ENCODE data around the gene PRRT4. TPM values are rescaled to one million over a fixed set of nuclear protein-coding genes. Genes with fewer than 3 reads are reported as not detected.
A peak's percentile ranks its signal among the peaks of the same experiment; 100 is the strongest.

Gene PRRT4
- total RNA-seq, 2 donors from 2014 or later, result 0.13 to 0.45 TPM

- H3K27ac Mint-ChIP-seq, result no peak overlapping the region
- H3K4me1 Mint-ChIP-seq, result peaks cover 11% of the 10 kb centered on the region
- H3K27me3 Mint-ChIP-seq, result peaks cover 42% of the 10 kb centered on the region
- H3K36me3 Mint-ChIP-seq (ENCODE audit: low read depth), result no peaks in the 10 kb centered on the region
- ATAC-seq (replicated peaks), result no peak
- H3K9me3 Mint-ChIP-seq, result no peaks in the 10 kb centered on the region
- no peak overlapping the region for H3K4me3 Mint-ChIP-seq
Observed at GRCh38 chr7:128366986-128367385, 5.5 kb upstream of the PRRT4 start.

GRCh38 chr7:128366300-128366699, 4.8 kb upstream of the PRRT4 start:
- peaks cover 40% of the 10 kb centered on the region for H3K27me3 Mint-ChIP-seq
- ATAC-seq (replicated peaks), result no peak
- H3K4me1 Mint-ChIP-seq, result peaks cover 14% of the 10 kb centered on the region
- no peaks in the 10 kb centered on the region for H3K9me3 Mint-ChIP-seq
- no peak overlapping the region for H3K27ac Mint-ChIP-seq
- H3K36me3 Mint-ChIP-seq (ENCODE audit: low read depth), result no peaks in the 10 kb centered on the region
- H3K4me3 Mint-ChIP-seq, result no peak overlapping the region

- ATAC-seq (replicated peaks), result no peak
- peaks cover 20% of the 10 kb centered on the region for H3K4me1 Mint-ChIP-seq
- H3K9me3 Mint-ChIP-seq, result no peaks in the 10 kb centered on the region
Observed at GRCh38 chr7:128365432-128365831, 3.9 kb upstream of the PRRT4 start.

GRCh38 chr7:128364166-128364870, 2.8 kb upstream of the PRRT4 start:
- Mint-ChIP-seq H3K36me3 (ENCODE audit: low read depth) (no peaks in the 10 kb centered on the region), H3K4me1 (peaks cover 20% of the 10 kb centered on the region), H3K27ac (no peak overlapping the region), H3K4me3 (no peak overlapping the region), H3K9me3 (no peaks in the 10 kb centered on the region), H3K27me3 (peaks cover 42% of the 10 kb centered on the region)
- ATAC-seq (replicated peaks), result no peak

More at GRCh38 chr7:128365432-128365831, 3.9 kb upstream of the PRRT4 start:
- Mint-ChIP-seq H3K36me3 (ENCODE audit: low read depth) (no peaks in the 10 kb centered on the region), H3K27me3 (peaks cover 42% of the 10 kb centered on the region), H3K4me3 (no peak overlapping the region), H3K27ac (no peak overlapping the region)

- H3K4me1 Mint-ChIP-seq, result peaks cover 20% of the 10 kb centered on the region
- no peaks in the 10 kb centered on the region for H3K9me3 Mint-ChIP-seq
- H3K27me3 Mint-ChIP-seq, result peaks cover 42% of the 10 kb centered on the region
- no peaks in the 10 kb centered on the region for H3K36me3 Mint-ChIP-seq (ENCODE audit: low read depth)
- H3K27ac Mint-ChIP-seq, result no peak overlapping the region
- no peak for ATAC-seq (replicated peaks)
- H3K4me3 Mint-ChIP-seq, result no peak overlapping the region
Observed at GRCh38 chr7:128363261-128363721, 1.8 kb upstream of the PRRT4 start.

- peaks cover 20% of the 10 kb centered on the region for H3K4me1 Mint-ChIP-seq
- peaks cover 41% of the 10 kb centered on the region for H3K27me3 Mint-ChIP-seq
- H3K4me3 Mint-ChIP-seq, result peak overlapping the region; percentile 78
- no peak overlapping the region for H3K27ac Mint-ChIP-seq
- no peaks in the 10 kb centered on the region for H3K36me3 Mint-ChIP-seq (ENCODE audit: low read depth)
- ATAC-seq (replicated peaks), result peak; percentile 94
- H3K9me3 Mint-ChIP-seq, result no peaks in the 10 kb centered on the region
Observed at GRCh38 chr7:128362670-128363069, 1.2 kb upstream of the PRRT4 start.

GRCh38 chr7:128360359-128360678, 1.2 kb downstream of the PRRT4 start:
- no peaks in the 10 kb centered on the region for H3K36me3 Mint-ChIP-seq (ENCODE audit: low read depth)
- H3K27ac Mint-ChIP-seq, result no peak overlapping the region
- no peak for ATAC-seq (replicated peaks)
- peaks cover 22% of the 10 kb centered on the region for H3K27me3 Mint-ChIP-seq
- no peaks in the 10 kb centered on the region for H3K9me3 Mint-ChIP-seq
- peak overlapping the region; percentile 78 for H3K4me3 Mint-ChIP-seq
- peaks cover 25% of the 10 kb centered on the region for H3K4me1 Mint-ChIP-seq

GRCh38 chr7:128359939-128360338, 1.6 kb downstream of the PRRT4 start:
- Mint-ChIP-seq H3K4me1 (peaks cover 25% of the 10 kb centered on the region), H3K36me3 (ENCODE audit: low read depth) (no peaks in the 10 kb centered on the region), H3K27ac (no peak overlapping the region), H3K27me3 (peaks cover 19% of the 10 kb centered on the region), H3K9me3 (no peaks in the 10 kb centered on the region), H3K4me3 (no peak overlapping the region)
- ATAC-seq (replicated peaks), result no peak

GRCh38 chr7:128359336-128359735, 2.2 kb downstream of the PRRT4 start:
- H3K27me3 Mint-ChIP-seq, result peaks cover 13% of the 10 kb centered on the region
- no peak overlapping the region for H3K27ac Mint-ChIP-seq
- ATAC-seq (replicated peaks), result no peak
- no peaks in the 10 kb centered on the region for H3K36me3 Mint-ChIP-seq (ENCODE audit: low read depth)
- H3K9me3 Mint-ChIP-seq, result no peaks in the 10 kb centered on the region
- no peak overlapping the region for H3K4me3 Mint-ChIP-seq
- H3K4me1 Mint-ChIP-seq, result peaks cover 25% of the 10 kb centered on the region

- Mint-ChIP-seq H3K27ac (no peak overlapping the region), H3K4me1 (peaks cover 25% of the 10 kb centered on the region), H3K4me3 (no peak overlapping the region), H3K36me3 (ENCODE audit: low read depth) (no peaks in the 10 kb centered on the region), H3K27me3 (peaks cover 14% of the 10 kb centered on the region), H3K9me3 (no peaks in the 10 kb centered on the region)
- ATAC-seq (replicated peaks), result no peak
Observed at GRCh38 chr7:128358233-128358632, 3.3 kb downstream of the PRRT4 start.

- Mint-ChIP-seq H3K9me3 (no peaks in the 10 kb centered on the region), H3K27ac (no peak overlapping the region), H3K27me3 (peaks cover 21% of the 10 kb centered on the region), H3K36me3 (ENCODE audit: low read depth) (no peaks in the 10 kb centered on the region), H3K4me3 (no peak overlapping the region), H3K4me1 (peaks cover 17% of the 10 kb centered on the region)
- ATAC-seq (replicated peaks), result no peak
Observed at GRCh38 chr7:128357217-128357613, 4.3 kb downstream of the PRRT4 start.

- Mint-ChIP-seq H3K9me3 (no peaks in the 10 kb centered on the region), H3K4me3 (no peak overlapping the region), H3K27ac (no peak overlapping the region), H3K36me3 (ENCODE audit: low read depth) (no peaks in the 10 kb centered on the region), H3K4me1 (peaks cover 11% of the 10 kb centered on the region), H3K27me3 (peaks cover 21% of the 10 kb centered on the region)
- no peak for ATAC-seq (replicated peaks)
Observed at GRCh38 chr7:128356546-128357216, 4.8 kb downstream of the PRRT4 start.

- H3K9me3 Mint-ChIP-seq, result no peaks in the 10 kb centered on the region
- H3K27ac Mint-ChIP-seq, result no peak overlapping the region
- H3K4me3 Mint-ChIP-seq, result peak overlapping the region; percentile 44
- H3K4me1 Mint-ChIP-seq, result peaks cover 6% of the 10 kb centered on the region
- H3K36me3 Mint-ChIP-seq (ENCODE audit: low read depth), result no peaks in the 10 kb centered on the region
- H3K27me3 Mint-ChIP-seq, result peaks cover 14% of the 10 kb centered on the region
- ATAC-seq (replicated peaks), result no peak
Observed at GRCh38 chr7:128353610-128354009, 7.9 kb downstream of the PRRT4 start.

GRCh38 chr7:128353189-128353588, 8.3 kb downstream of the PRRT4 start:
- H3K4me1 Mint-ChIP-seq, result peaks cover 6% of the 10 kb centered on the region
- H3K4me3 Mint-ChIP-seq, result peak overlapping the region; percentile 44
- H3K27me3 Mint-ChIP-seq, result peaks cover 14% of the 10 kb centered on the region
- no peaks in the 10 kb centered on the region for H3K36me3 Mint-ChIP-seq (ENCODE audit: low read depth)
- H3K9me3 Mint-ChIP-seq, result no peaks in the 10 kb centered on the region
- ATAC-seq (replicated peaks), result no peak
- H3K27ac Mint-ChIP-seq, result no peak overlapping the region

GRCh38 chr7:128352636-128353035, 8.9 kb downstream of the PRRT4 start:
- H3K27me3 Mint-ChIP-seq, result peaks cover 14% of the 10 kb centered on the region
- no peaks in the 10 kb centered on the region for H3K9me3 Mint-ChIP-seq
- no peaks in the 10 kb centered on the region for H3K36me3 Mint-ChIP-seq (ENCODE audit: low read depth)
- H3K4me1 Mint-ChIP-seq, result peaks cover 6% of the 10 kb centered on the region
- H3K4me3 Mint-ChIP-seq, result peak overlapping the region; percentile 44
- H3K27ac Mint-ChIP-seq, result no peak overlapping the region
- no peak for ATAC-seq (replicated peaks)
